H1 (cell line): ENCODE measurements around the gene SMIM32. TPM values are rescaled to one million over a fixed set of nuclear protein-coding genes. Genes with fewer than 3 reads are reported as not detected.

ENCODE experiments used
- CTCF ChIA-PET: fragments of 300-600 bp; sonication (Branson Sonifier 250); formaldehyde crosslinking; loops from one replicate; lab custom pipeline; 2021; ENCODE audit not compliant: partially characterized antibody; lab: Charles Lee
- POLR2A ChIA-PET: fragments of 300-600 bp; sonication (Branson Sonifier 250); formaldehyde crosslinking; loops from one replicate; lab custom pipeline; 2021; ENCODE audit warnings: inconsistent platforms; ENCODE audit not compliant: partially characterized antibody; lab: Charles Lee
- DNase-seq, 2 experiments: peaks; one replicate each; pipeline versions ENCODE4 v3.0.0 to v3.0.0-alpha.2; 2010 to 2022; ENCODE audit warnings: low spot score in 2 of 2, low read depth in 1 of 2, mixed read lengths in 1 of 2
- FAIRE-seq: peaks from 2 replicates; lab custom pipeline; 2011; peaks lifted over from hg19 to GRCh38; lab: Jason Lieb, UNC
- H2AFZ ChIP-seq: 2 replicates; pipeline ENCODE4 v1.8.1; 2012; ENCODE audit warnings: low read length, inconsistent platforms
- H2AK5ac ChIP-seq: 2 replicates; pipeline ENCODE4 v1.6.1; 2013; ENCODE audit warnings: low read depth, low read length
- H2BK120ac ChIP-seq: replicated peaks from 2 replicates; pipeline ENCODE3; 2013; ENCODE audit warnings: low read depth, low read length, inconsistent platforms
- H2BK12ac ChIP-seq: 2 replicates; pipeline ENCODE4 v1.6.1; 2013; ENCODE audit warnings: low read depth, low read length
- H2BK15ac ChIP-seq: 2 replicates; pipeline ENCODE4 v1.6.1; 2013; ENCODE audit warnings: low read length
- H2BK20ac ChIP-seq: 2 replicates; pipeline ENCODE4 v1.6.1; 2013; ENCODE audit warnings: low read length
- H2BK5ac ChIP-seq: 2 replicates; pipeline ENCODE4 v1.6.1; 2013; ENCODE audit warnings: low read depth, low read length
- H3K14ac ChIP-seq: 2 replicates; pipeline ENCODE4 v1.6.1; 2013; ENCODE audit warnings: inconsistent platforms; ENCODE audit not compliant: insufficient read length
- H3K18ac ChIP-seq: 2 replicates; pipeline ENCODE4 v1.6.1; 2013; ENCODE audit warnings: low read length; ENCODE audit errors: extremely low read depth
- H3K23ac ChIP-seq: 2 replicates; pipeline ENCODE4 v1.6.1; 2013; ENCODE audit warnings: inconsistent platforms; ENCODE audit not compliant: insufficient read length
- H3K23me2 ChIP-seq: 2 replicates; pipeline ENCODE4 v1.6.1; 2013; ENCODE audit warnings: low read depth, low read length
- H3K27ac ChIP-seq: 2 replicates; pipeline ENCODE4 v1.6.1; 2011; ENCODE audit warnings: low read depth, low read length, inconsistent platforms
- H3K27me3 ChIP-seq, 4 experiments: replicated peaks in 1 of 4; 1 replicate in 1 of 4; 2 replicates in 3 of 4; pipeline versions ENCODE4 v1.6.1 to v1.8.1; 2011 to 2013; ENCODE audit warnings: low read length in 3 of 4, mild to moderate bottlenecking in 3 of 4, inconsistent platforms in 2 of 4, mixed read lengths in 2 of 4, moderate library complexity in 1 of 4; ENCODE audit not compliant: control insufficient read depth in 3 of 4, insufficient read depth in 3 of 4; ENCODE audit errors: extremely low read depth in 1 of 4
- H3K36me3 ChIP-seq, 4 experiments: 2 replicates each; pipeline versions ENCODE4 v1.6.1 to v1.8.1; 2011 to 2013; ENCODE audit warnings: mild to moderate bottlenecking in 4 of 4, low read length in 3 of 4, moderate library complexity in 2 of 4, control low read depth in 1 of 4, inconsistent platforms in 1 of 4; ENCODE audit not compliant: insufficient read depth in 4 of 4, control insufficient read depth in 2 of 4
- H3K4ac ChIP-seq: replicated peaks from 2 replicates; pipeline ENCODE3; 2013; ENCODE audit warnings: low read length, low read depth, mixed read lengths, inconsistent platforms; ENCODE audit not compliant: insufficient read length
- H3K4me1 ChIP-seq, 4 experiments: replicated peaks in 1 of 4; 1 replicate in 1 of 4; 2 replicates in 3 of 4; pipeline versions ENCODE4 v1.6.1 to v1.8.1; 2011 to 2013; ENCODE audit warnings: low read length in 3 of 4, inconsistent platforms in 2 of 4, mixed read lengths in 1 of 4; ENCODE audit not compliant: insufficient read depth in 4 of 4, control insufficient read depth in 3 of 4
- H3K4me2 ChIP-seq, 2 experiments: 2 replicates each; pipeline versions ENCODE4 v1.6.1 to v1.8.1; 2011 to 2013; ENCODE audit warnings: low read depth in 2 of 2, low read length in 2 of 2, control low read depth in 1 of 2, inconsistent platforms in 1 of 2, mild to moderate bottlenecking in 1 of 2; ENCODE audit not compliant: insufficient read depth in 1 of 2
- H3K4me3 ChIP-seq, 4 experiments: fragments of 200-600, 300-600 bp in 1 of 4; sonication (generic), shearing (Covaris generic), sonication (Bioruptor Twin) in 1 of 4; 2 replicates each; pipeline versions ENCODE4 v1.5.1 to v1.8.1; 2011 to 2016; ENCODE audit warnings: low read length in 4 of 4, low read depth in 3 of 4, control low read depth in 2 of 4, inconsistent platforms in 2 of 4, mild to moderate bottlenecking in 2 of 4, mixed read lengths in 1 of 4, moderate library complexity in 1 of 4; ENCODE audit not compliant: insufficient read depth in 2 of 4; ENCODE audit errors: extremely low read depth in 1 of 4
- H3K56ac ChIP-seq: replicated peaks from 2 replicates; pipeline ENCODE3; 2013; ENCODE audit warnings: low read depth, mild to moderate bottlenecking, mixed read lengths, low read length, inconsistent platforms; ENCODE audit not compliant: insufficient read length
- H3K79me1 ChIP-seq: 2 replicates; pipeline ENCODE4 v1.6.1; 2013; ENCODE audit warnings: low read depth, low read length, control low read depth
- H3K79me2 ChIP-seq, 2 experiments: 2 replicates each; pipeline versions ENCODE4 v1.6.1 to v1.8.1; 2012 to 2013; ENCODE audit warnings: low read length in 2 of 2, mild to moderate bottlenecking in 2 of 2, inconsistent platforms in 1 of 2; ENCODE audit not compliant: insufficient read depth in 2 of 2, control insufficient read depth in 1 of 2
- H3K9ac ChIP-seq, 4 experiments: replicated peaks in 1 of 4; 1 replicate in 1 of 4; 2 replicates in 3 of 4; pipeline versions ENCODE4 v1.6.1 to v1.8.1; 2011 to 2013; ENCODE audit warnings: low read depth in 3 of 4, low read length in 3 of 4, control low read depth in 2 of 4, mild to moderate bottlenecking in 2 of 4, moderate library complexity in 2 of 4, inconsistent platforms in 1 of 4; ENCODE audit errors: extremely low read depth in 1 of 4
- H3K9me3 ChIP-seq, 2 experiments: 2 replicates each; pipeline versions ENCODE4 v1.6.1 to v1.8.1; 2012 to 2013; ENCODE audit warnings: mild to moderate bottlenecking in 2 of 2, moderate library complexity in 2 of 2, control low read depth in 1 of 2, inconsistent platforms in 1 of 2, low read depth in 1 of 2, low read length in 1 of 2, mixed read lengths in 1 of 2; ENCODE audit not compliant: insufficient read depth in 2 of 2
- H4K20me1 ChIP-seq, 2 experiments: replicated peaks in 1 of 2; 2 replicates each; pipeline versions ENCODE3 to v1.8.1; 2011 to 2013; ENCODE audit warnings: inconsistent platforms in 2 of 2, low read length in 2 of 2, mild to moderate bottlenecking in 1 of 2; ENCODE audit not compliant: insufficient read depth in 2 of 2, control insufficient read depth in 1 of 2
- H4K5ac ChIP-seq: 2 replicates; pipeline ENCODE4 v1.6.1; 2013; ENCODE audit warnings: low read length, low read depth, mixed read lengths, inconsistent platforms; ENCODE audit not compliant: insufficient read length
- H4K8ac ChIP-seq: 2 replicates; pipeline ENCODE4 v1.8.0; 2013; ENCODE audit warnings: mild to moderate bottlenecking, moderate library complexity, low read length, inconsistent platforms; ENCODE audit not compliant: insufficient read depth; ENCODE audit errors: extremely low read depth
- H4K91ac ChIP-seq: replicated peaks from 2 replicates; pipeline ENCODE3; 2013; ENCODE audit warnings: low read length, mixed read lengths, inconsistent platforms; ENCODE audit not compliant: insufficient read length
- BCL11A ChIP-seq, 2 experiments: IDR thresholded peaks; one replicate each; pipeline ENCODE4 v1.6.1; 2011; ENCODE audit warnings: low read depth in 2 of 2, low read length in 2 of 2, mild to moderate bottlenecking in 2 of 2
- EGR1 ChIP-seq: IDR thresholded peaks from 2 replicates; pipeline ENCODE4 v1.6.1; 2011; ENCODE audit warnings: low read depth, low read length, borderline replicate concordance
- EP300 ChIP-seq, 2 experiments: IDR thresholded peaks; 1 replicate in 1 of 2; 2 replicates in 1 of 2; pipeline ENCODE4 v1.6.1; 2011 to 2012; ENCODE audit warnings: low read depth in 2 of 2, low read length in 2 of 2, mild to moderate bottlenecking in 2 of 2, borderline replicate concordance in 1 of 2, inconsistent platforms in 1 of 2, moderate library complexity in 1 of 2
- EZH2 ChIP-seq: fragments of 200-600 bp; sonication (generic); IDR thresholded peaks from 2 replicates; pipeline ENCODE4 v1.7.1; 2012; ENCODE audit warnings: low read depth, mild to moderate bottlenecking, moderate library complexity, low read length, inconsistent platforms; ENCODE audit not compliant: severe bottlenecking
- GABPA ChIP-seq: IDR thresholded peaks from 2 replicates; pipeline ENCODE4 v1.6.1; 2011; ENCODE audit warnings: mild to moderate bottlenecking, low read length, moderate library complexity, borderline replicate concordance; ENCODE audit not compliant: insufficient read depth
- HDAC6 ChIP-seq: IDR thresholded peaks from one replicate; pipeline ENCODE4 v1.7.1; 2012; ENCODE audit warnings: low read depth, mild to moderate bottlenecking, inconsistent platforms, low read length, moderate library complexity
- NRF1 ChIP-seq: IDR thresholded peaks from 2 replicates; pipeline ENCODE4 v1.6.1; 2011; ENCODE audit warnings: mild to moderate bottlenecking, low read depth, low read length, improper control_type of control experiment
- RAD21 ChIP-seq, 2 experiments: IDR thresholded peaks in 1 of 2; conservative IDR thresholded peaks in 1 of 2; 2 replicates each; pipeline ENCODE4 v1.6.1; 2011; ENCODE audit warnings: low read depth in 2 of 2, low read length in 2 of 2, improper control_type of control experiment in 1 of 2, inconsistent platforms in 1 of 2, mild to moderate bottlenecking in 1 of 2, moderate library complexity in 1 of 2
- SP2 ChIP-seq: IDR thresholded peaks from 2 replicates; pipeline ENCODE4 v1.6.1; 2012; ENCODE audit warnings: mild to moderate bottlenecking, low read length, inconsistent platforms
- TEAD4 ChIP-seq: IDR thresholded peaks from 2 replicates; pipeline ENCODE4 v1.6.1; 2012; ENCODE audit warnings: low read depth, low read length, inconsistent platforms, mixed read lengths
- WGBS, 2 experiments: shearing (Covaris generic) in 1 of 2; methylation state at CpG; one replicate each; pipeline versions ENCODE4 v1.1.6 to v1.1.7; 2013 to 2015; ENCODE audit warnings: low lambda C conversion rate in 2 of 2, mixed read lengths in 2 of 2, inconsistent platforms in 1 of 2, low coverage in 1 of 2, missing lambda C conversion rate in 1 of 2; ENCODE audit not compliant: insufficient replicate concordance in 2 of 2, insufficient coverage in 1 of 2, insufficient read length in 1 of 2; ENCODE audit errors: extremely low coverage in 1 of 2, missing lambda C conversion rate in 1 of 2; 5-methylcytosine and 5-hydroxymethylcytosine counted together
- polyA plus RNA-seq, 7 experiments: library from polyadenylated mRNA; depleted of rRNA in 3 of 7; stranded (reverse) in 5 of 7; unstranded in 2 of 7; fragments of >200 nt in 5 of 7; fragments of 200-250 nt in 2 of 7; gene quantifications; 1 replicate in 5 of 7; 2 replicates in 1 of 7; 4 replicates in 1 of 7; pipeline versions ENCODE4 v1.2.1 to v1.2.3, GENCODE V29; 2011 to 2013; ENCODE audit warnings: missing spikeins in 2 of 7, mixed read lengths in 2 of 7
- total RNA-seq: library from RNA; stranded (reverse); fragmentation: NEBNext Ultra II Directional; extraction: Animal tissue kit (Norgen Biotek cat#: 25700); gene quantifications from 2 replicates; pipeline ENCODE4 v1.2.1, GENCODE V29; 2021
- TF ChIP-seq, protein P1 (sequence below): IDR thresholded peaks from 2 replicates; pipeline ENCODE4 v1.6.1; 2011; ENCODE audit warnings: low read depth, mild to moderate bottlenecking, low read length; ENCODE audit not compliant: insufficient read depth

SMIM32 gene
- total and polyA plus RNA-seq, 2 of the 8 experiments (the other 6 are each of a cell fraction or from before 2014, with no cell fraction given): 0.09 to 0.22 TPM

DNA sequence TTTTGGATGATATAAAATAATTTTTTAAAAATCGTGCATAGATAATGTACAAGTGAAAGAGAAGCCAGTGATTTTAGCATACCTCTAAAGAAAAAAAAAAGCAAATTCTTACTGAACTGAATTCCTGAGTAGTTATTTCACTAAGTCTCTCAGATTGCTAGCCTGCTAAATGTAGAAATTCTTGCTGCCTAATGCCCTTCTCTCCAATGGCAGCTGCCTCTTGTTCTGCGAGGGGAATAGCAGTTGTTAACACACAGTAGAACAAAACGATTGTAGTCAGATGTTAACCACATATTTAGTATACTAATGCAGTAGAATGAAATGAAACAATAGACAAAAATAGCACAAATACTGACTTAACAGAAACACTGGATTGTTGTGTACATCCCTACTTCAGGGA, 33.5 kb downstream of the SMIM32 start:
- Histone ChIP-seq H4K8ac (no peak overlapping the region), H3K79me1 (peaks cover 2% of the 10 kb centered on the region), H3K27me3 (no peaks in the 10 kb centered on the region), H3K4me1 (no peaks in the 10 kb centered on the region), H3K18ac (no peak overlapping the region), H2BK120ac (no peak overlapping the region), H3K4ac (no peak overlapping the region), H3K27ac (no peak overlapping the region), H3K14ac (no peak overlapping the region), H3K4me3 (no peak overlapping the region), H3K79me2 (peaks cover 0 to 29% of the 10 kb centered on the region in 2 experiments; a peak in 2 of 4 replicates), H3K23me2 (no peaks in the 10 kb centered on the region), H2BK20ac (no peak overlapping the region), H3K56ac (no peak overlapping the region), H2BK15ac (no peak overlapping the region), H3K9me3 (peaks cover 0 to 3% of the 10 kb centered on the region in 2 experiments; a peak in 1 of 4 replicates), H2BK5ac (no peak overlapping the region), H2AK5ac (no peak overlapping the region), H4K20me1 (peaks cover 7 to 9% of the 10 kb centered on the region in 2 experiments), H4K5ac (no peak overlapping the region), H3K23ac (no peak overlapping the region), H3K36me3 (peaks cover 4 to 45% (median 23%) of the 10 kb centered on the region in 4 experiments), H3K9ac (no peak overlapping the region), H3K4me2 (no peak overlapping the region), H2AFZ (no peak overlapping the region), H2BK12ac (no peak overlapping the region), H4K91ac (no peak overlapping the region)
- 82% methylated on average over 3 of the region's 3 CpGs; no CpG with 5 or more reads in 1 of the 2 experiments for WGBS, 2 experiments
- ChIA-PET CTCF (no interaction called here), POLR2A (interaction anchor here (0.6 kb wide), 1 partner anchor 34 kb away, joined by 3 read pairs; no protein-coding TSS in a partner anchor)
- DNase-seq (no peak), FAIRE-seq (no peak)
- TF ChIP-seq RAD21 (IDR thresholded peaks at IDR 0.05 in 1 of 2, conservative IDR thresholded peaks at IDR 0.05 in 1 of 2; ENCODE audit: low read depth in 2 of 2, low read length in 2 of 2) (no peak), NRF1 (no peak), EGR1 (no peak), TEAD4 (no peak), EP300 (IDR thresholded peaks at IDR 0.05; ENCODE audit: borderline replicate concordance in 1 of 2, low read depth in 2 of 2, low read length in 2 of 2) (no peak), SP2 (no peak), BCL11A (IDR thresholded peaks at IDR 0.05; ENCODE audit: low read depth in 2 of 2, low read length in 2 of 2) (no peak), EZH2 (no peak), GABPA (no peak), HDAC6 (no peak)
- TF ChIP-seq, protein P1, sequence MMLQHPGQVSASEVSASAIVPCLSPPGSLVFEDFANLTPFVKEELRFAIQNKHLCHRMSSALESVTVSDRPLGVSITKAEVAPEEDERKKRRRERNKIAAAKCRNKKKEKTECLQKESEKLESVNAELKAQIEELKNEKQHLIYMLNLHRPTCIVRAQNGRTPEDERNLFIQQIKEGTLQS: no peak
